HG03575 (cell line): ENCODE results near the gene KIRREL3.

Experiments used
- ATAC-seq: cut with Tn5 transposase; IDR thresholded peaks from one replicate; pipeline ENCODE4 v1.9.1; 2021; ENCODE audit not compliant: unreplicated experiment, insufficient number of reproducible peaks, low FRiP score; ENCODE audit errors: extremely low read depth

The KIRREL3 gene

GRCh38 chr11:126440792-126441514 is 559.6 kb downstream of the KIRREL3 start:
- ATAC-seq: no peak

- ATAC-seq: no peak
These were observed 560.3 kb downstream of the KIRREL3 start for GRCh38 chr11:126440276-126440675.

- ATAC-seq: no peak
These were observed 561.9 kb downstream of the KIRREL3 start for GRCh38 chr11:126438691-126439090.

- no peak for ATAC-seq
These were observed 562.3 kb downstream of the KIRREL3 start for GRCh38 chr11:126438272-126438671.

- ATAC-seq: no peak
These were observed 562.8 kb downstream of the KIRREL3 start for GRCh38 chr11:126437731-126438130.

- ATAC-seq: no peak
These were observed 564.3 kb downstream of the KIRREL3 start for GRCh38 chr11:126436209-126436755.

- ATAC-seq: no peak
These were observed 565.6 kb downstream of the KIRREL3 start for GRCh38 chr11:126434950-126435335.

GRCh38 chr11:126433989-126434949 is 566.3 kb downstream of the KIRREL3 start:
- ATAC-seq: no peak

- no peak for ATAC-seq
These were observed 567.2 kb downstream of the KIRREL3 start for GRCh38 chr11:126433244-126433846.

GRCh38 chr11:126432525-126432924 is 568.0 kb downstream of the KIRREL3 start:
- ATAC-seq: no peak

- ATAC-seq: no peak
These were observed 568.5 kb downstream of the KIRREL3 start for GRCh38 chr11:126432065-126432461.

GRCh38 chr11:126431401-126432064 is 569.0 kb downstream of the KIRREL3 start:
- no peak for ATAC-seq

- ATAC-seq: no peak
These were observed 569.8 kb downstream of the KIRREL3 start for GRCh38 chr11:126430581-126431335.

GRCh38 chr11:126426820-126427749 is 573.5 kb downstream of the KIRREL3 start:
- no peak for ATAC-seq

- no peak for ATAC-seq
These were observed 574.5 kb downstream of the KIRREL3 start for GRCh38 chr11:126426106-126426505.

GRCh38 chr11:126424471-126425039 is 576.0 kb downstream of the KIRREL3 start:
- no peak for ATAC-seq

GRCh38 chr11:126423743-126424142 is 576.8 kb downstream of the KIRREL3 start:
- no peak for ATAC-seq
